HepG2 (cell line): ENCODE results near the gene GTF2E1. TPM values are rescaled to one million over a fixed set of nuclear protein-coding genes. Genes with fewer than 3 reads are reported as not detected.

Source experiments
- ATAC-seq: fragments of 200-7000 bp; cut with Tn5 transposase; 3 replicates; pipeline ENCODE4 v1.9.1; 2020; ENCODE audit warnings: mild to moderate bottlenecking, moderate library complexity
- BruUV-seq: library from RNA; stranded (reverse); fragments of 400-500 nt; replicated peaks from 2 replicates; lab custom pipeline; 2021; lab: Mats Ljungman, UMichigan
- CTCF ChIA-PET: fragments of 300-600 bp; formaldehyde crosslinking; extraction: SDS; loops from one replicate; lab custom pipeline; 2021; ENCODE audit warnings: low total read pairs, inconsistent platforms, low intra/inter-chr PET ratio; lab: Yijun Ruan, JAX
- POLR2A ChIA-PET: fragments of 350-600 bp; sonication (Branson Sonifier 250); formaldehyde crosslinking; loops from one replicate; lab custom pipeline; 2020; ENCODE audit warnings: antibody characterized with exemption, inconsistent platforms; lab: Yijun Ruan, JAX
- DNase-seq: peaks from one replicate; pipeline ENCODE4 v3.0.0-alpha.2; 2015; ENCODE audit warnings: low spot score
- FAIRE-seq: peaks from 3 replicates; lab custom pipeline; 2011; peaks lifted over from hg19 to GRCh38; lab: Jason Lieb, UNC
- H2AFZ ChIP-seq: one replicate; pipeline ENCODE4 v1.6.1; 2011; ENCODE audit warnings: low read length, inconsistent platforms
- H3K27ac ChIP-seq: fragments of 300-600 bp; 3 replicates; pipeline ENCODE4 v1.8.0; 2011; ENCODE audit warnings: mixed run types, mild to moderate bottlenecking, mixed read lengths, low read length, inconsistent platforms; ENCODE audit not compliant: insufficient read depth; ENCODE audit errors: extremely low read length
- H3K27me3 ChIP-seq, 2 experiments: fragments of 200-600 bp in 1 of 2; 2 replicates in 1 of 2; 3 replicates in 1 of 2; pipeline versions ENCODE4 v1.6.0 to v1.8.0; 2011; ENCODE audit warnings: low read length in 2 of 2, mild to moderate bottlenecking in 2 of 2, moderate library complexity in 2 of 2, inconsistent platforms in 1 of 2; ENCODE audit not compliant: insufficient read depth in 2 of 2, control insufficient read depth in 1 of 2
- H3K36me3 ChIP-seq, 2 experiments: fragments of 200-600 bp in 1 of 2; replicated peaks in 1 of 2; 2 replicates in 1 of 2; 3 replicates in 1 of 2; pipeline versions ENCODE4 v1.5.1 to v1.8.0; 2011; ENCODE audit warnings: low read length in 2 of 2, inconsistent platforms in 1 of 2; ENCODE audit not compliant: insufficient read depth in 2 of 2, control insufficient read depth in 1 of 2
- H3K4me1 ChIP-seq: 2 replicates; pipeline ENCODE4 v1.5.1; 2012; ENCODE audit warnings: low read length, inconsistent platforms; ENCODE audit not compliant: insufficient read depth
- H3K4me2 ChIP-seq: 2 replicates; pipeline ENCODE4 v1.6.0; 2011; ENCODE audit warnings: low read depth, low read length, inconsistent platforms
- H3K4me3 ChIP-seq, 3 experiments: fragments of 200-600 bp in 1 of 3; sonication (generic), shearing (Covaris generic) in 1 of 3; replicated peaks in 1 of 3; 2 replicates each; pipeline ENCODE4 v1.5.1; 2011 to 2016; ENCODE audit warnings: low read length in 3 of 3, inconsistent platforms in 2 of 3, low read depth in 2 of 3, mild to moderate bottlenecking in 2 of 3, control low read depth in 1 of 3, mixed read lengths in 1 of 3; ENCODE audit not compliant: insufficient read depth in 1 of 3
- H3K79me2 ChIP-seq: one replicate; pipeline ENCODE4 v1.6.1; 2011; ENCODE audit warnings: low read length, inconsistent platforms; ENCODE audit not compliant: insufficient read depth
- H3K9ac ChIP-seq: 2 replicates; pipeline ENCODE4 v1.6.0; 2011; ENCODE audit warnings: mild to moderate bottlenecking, low read depth, low read length, inconsistent platforms; ENCODE audit not compliant: insufficient read depth
- H3K9me3 ChIP-seq: 2 replicates; pipeline ENCODE4 v1.5.1; 2012; ENCODE audit warnings: mild to moderate bottlenecking, low read length
- H4K20me1 ChIP-seq: 2 replicates; pipeline ENCODE4 v1.6.0; 2011; ENCODE audit warnings: inconsistent platforms, mild to moderate bottlenecking, low read length, moderate library complexity; ENCODE audit not compliant: insufficient read depth
- FOXK2 ChIP-seq: fragments of 450-650 bp; IDR thresholded peaks from 2 replicates; pipeline ENCODE4 v1.6.1; 2016
- RBFOX2 ChIP-seq: fragments of 200-400 bp; formaldehyde crosslinking; IDR thresholded peaks from 2 replicates; pipeline ENCODE4 v1.6.1; 2017; ENCODE audit warnings: low read depth, mild to moderate bottlenecking, low read length
- RBM39 ChIP-seq: fragments of 200-400 bp; formaldehyde crosslinking; IDR thresholded peaks from one replicate; pipeline ENCODE4 v1.6.1; 2018; ENCODE audit warnings: antibody characterized with exemption, mild to moderate bottlenecking, low read depth, low read length; ENCODE audit not compliant: poor library complexity, severe bottlenecking
- ZBTB44 ChIP-seq: sonication (generic); formaldehyde crosslinking; IDR thresholded peaks from 2 replicates; pipeline ENCODE4 v1.4.0; 2020; ENCODE audit warnings: missing genetic modification reagents
- ZNF235 ChIP-seq: sonication (generic); formaldehyde crosslinking; IDR thresholded peaks from 2 replicates; pipeline ENCODE4 v1.8.1; 2023; ENCODE audit warnings: mild to moderate bottlenecking, missing genetic modification reagents, borderline replicate concordance
- ZNF317 ChIP-seq: sonication (generic); formaldehyde crosslinking; IDR thresholded peaks from 2 replicates; pipeline ENCODE4 v1.5.0; 2020; ENCODE audit warnings: mild to moderate bottlenecking, missing genetic modification reagents
- ZSCAN31 ChIP-seq: sonication (generic); formaldehyde crosslinking; IDR thresholded peaks from 2 replicates; pipeline ENCODE4 v1.5.0; 2020; ENCODE audit warnings: low read depth, mild to moderate bottlenecking, missing genetic modification reagents
- ZZZ3 ChIP-seq: sonication (generic); formaldehyde crosslinking; IDR thresholded peaks from 2 replicates; pipeline ENCODE4 v1.4.0; 2020; ENCODE audit warnings: missing genetic modification reagents, mild to moderate bottlenecking, borderline replicate concordance
- WGBS: methylation state at CpG from one replicate; pipeline ENCODE4 v1.1.6; 2017; ENCODE audit warnings: low lambda C conversion rate; 5-methylcytosine and 5-hydroxymethylcytosine counted together
- in situ Hi-C: cut with HindIII; loops from 2 replicates; pipeline ENCODE4 v1.10.0; 2017; ENCODE audit warnings: low pct_unique_long_range_greater_than_20kb; ENCODE audit not compliant: extremely low pct_ligation_motif_present
- intact Hi-C: fragments of 100-400 bp; cut with micrococcal nuclease; formaldehyde crosslinking; loops from one replicate; pipeline ENCODE4 v1.10.0; 2022; ENCODE audit not compliant: unreplicated experiment
- polyA plus RNA-seq, 8 experiments: library from polyadenylated mRNA; depleted of rRNA in 3 of 8; stranded (reverse) in 7 of 8; unstranded in 1 of 8; fragments of >200 nt; fragmentation: Illumina TruSeq in 4 of 8; extraction: Trizol in 4 of 8; gene quantifications; 2 replicates each; pipeline versions ENCODE4 v1.2.1 to v1.2.3, GENCODE V29; 2011 to 2016; ENCODE audit warnings: low read depth in 4 of 8, missing spikeins in 1 of 8, mixed read lengths in 1 of 8; ENCODE audit not compliant: insufficient read depth in 1 of 8
- total RNA-seq, 5 experiments: library from RNA; depleted of rRNA; stranded (reverse); fragments of >200 nt; fragmentation: Illumina TruSeq; extraction: Trizol; gene quantifications; 2 replicates each; pipeline ENCODE4 v1.2.3, GENCODE V29; 2016; ENCODE audit warnings: low read depth in 1 of 5

GTF2E1 gene
- total and polyA plus RNA-seq, 2 of the 13 experiments (the other 11 are each of a cell fraction or from before 2014, with no cell fraction given) = 7.7 to 21.5 TPM

GRCh38 chr3:120796976-120797375, 54.4 kb downstream of the GTF2E1 start:
- Histone ChIP-seq H3K4me2 (no peak overlapping the region), H4K20me1 (no peaks in the 10 kb centered on the region), H3K9me3 (no peaks in the 10 kb centered on the region), H3K27ac (no peak overlapping the region), H3K4me1 (peaks cover 27% of the 10 kb centered on the region), H3K79me2 (no peaks in the 10 kb centered on the region), H3K36me3 (no peaks in the 10 kb centered on the region), H2AFZ (no peak overlapping the region), H3K4me3 (no peak overlapping the region), H3K27me3 (peaks cover 0 to 4% of the 10 kb centered on the region in 2 experiments; a peak in 2 of 5 replicates), H3K9ac (no peak overlapping the region)
- TF ChIP-seq FOXK2 (no peak), ZBTB44 (CRISPR knock-in tag) (no peak), ZNF317 (no peak), RBFOX2 (no peak), ZSCAN31 (CRISPR knock-in tag) (no peak), ZZZ3 (CRISPR knock-in tag) (no peak), RBM39 (no peak), ZNF235 (CRISPR knock-in tag) (no peak)
- in situ Hi-C loops = loop anchor here (5.0 kb wide), 1 partner anchor 235 kb away; no protein-coding TSS in a partner anchor
- 55% methylated on average over 6 of the region's 6 CpGs for WGBS
- ChIA-PET CTCF (no interaction called here), POLR2A (no interaction called here)
- ATAC-seq (no peak; the same call in 2 of the 3 replicates), FAIRE-seq (no peak), DNase-seq (no peak)
- intact Hi-C loops = loop anchor here (1.0 kb wide), 1 partner anchor 119 kb away; no protein-coding TSS in a partner anchor
- no TSS peak for BruUV-seq
